ENCODE data around the gene IFI30. TPM values are rescaled to one million over a fixed set of nuclear protein-coding genes. Genes with fewer than 3 reads are reported as not detected.

The IFI30 gene
- total RNA-seq, 1 experiment from 2014 or later, result 23.6 TPM

DNA sequence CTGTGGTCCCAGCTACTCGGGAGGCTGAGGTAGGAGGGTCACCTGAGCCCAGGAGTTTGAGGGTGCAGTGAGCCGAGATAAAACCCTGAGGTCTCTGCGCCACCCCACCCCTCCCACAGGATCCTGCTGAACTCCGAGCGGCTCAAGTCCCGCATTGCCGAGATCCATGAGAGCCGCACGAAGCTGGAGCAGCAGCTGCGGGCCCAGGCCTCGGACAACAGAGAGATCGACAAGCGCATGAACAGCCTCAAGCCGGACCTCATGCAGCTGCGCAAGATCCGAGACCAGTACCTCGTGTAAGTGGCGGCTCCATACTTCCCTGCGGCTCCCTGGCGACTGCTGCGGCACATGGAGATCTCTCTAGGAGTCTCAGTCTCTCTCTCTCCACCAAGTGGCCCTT lies 6.6 kb upstream of the IFI30 start:
- peaks cover under 1 to 2% of the 10 kb centered on the region in 2 experiments; a peak in 1 of 4 replicates for H3K4me1 Mint-ChIP-seq
- Histone ChIP-seq H2BK12ac (ENCODE audit: insufficient read length, low read depth, low read length) (no peak overlapping the region), H2BK15ac (ENCODE audit: low read depth, low read length) (no peak overlapping the region), H3K27me3 (ENCODE audit: insufficient read depth, low read length) (no peaks in the 10 kb centered on the region), H3K27ac (ENCODE audit: insufficient read length, low read depth, low read length) (no peak overlapping the region), H4K20me1 (ENCODE audit: control insufficient read depth, insufficient read depth, insufficient read length) (no peaks in the 10 kb centered on the region), H3T11ph (ENCODE audit: low read length) (no peak overlapping the region), H2BK20ac (ENCODE audit: low read depth, low read length, poor library complexity, severe bottlenecking) (no peak overlapping the region), H4K8ac (replicated peaks; ENCODE audit: insufficient read length, low read depth, low read length) (no peak overlapping the region), H2AK5ac (ENCODE audit: insufficient read length, low read length) (no peak overlapping the region), H3K9me3 (ENCODE audit: control insufficient read depth, low read depth, low read length) (no peaks in the 10 kb centered on the region), H2BK5ac (ENCODE audit: insufficient read length, low read length) (no peak overlapping the region), H3K14ac (ENCODE audit: insufficient read depth, low read length) (no peak overlapping the region), H3K18ac (ENCODE audit: insufficient read length, low read depth, low read length) (no peak overlapping the region), H3K79me1 (ENCODE audit: insufficient read depth, low read depth, low read length, poor library complexity, severe bottlenecking) (no peaks in the 10 kb centered on the region), H3K9ac (ENCODE audit: extremely low read depth, insufficient read length, low read length) (no peak overlapping the region), H3K4me1 (ENCODE audit: insufficient read depth, low read length) (no peaks in the 10 kb centered on the region), H3K23me2 (ENCODE audit: insufficient read length, low read depth, low read length, poor library complexity, severe bottlenecking) (no peaks in the 10 kb centered on the region), H3K79me2 (ENCODE audit: insufficient read depth, low read length) (no peaks in the 10 kb centered on the region), H2AFZ (ENCODE audit: low read length) (no peak overlapping the region), H4K5ac (ENCODE audit: insufficient read length, low read depth, low read length) (no peak overlapping the region), H3K4me2 (ENCODE audit: insufficient read depth, insufficient read length, low read length) (no peak overlapping the region), H3K4ac (ENCODE audit: low read depth, low read length) (no peak overlapping the region), H2BK120ac (ENCODE audit: low read depth, low read length, poor library complexity, severe bottlenecking) (no peak overlapping the region), H3K23ac (ENCODE audit: insufficient read length, low read depth, low read length) (no peak overlapping the region), H4K91ac (ENCODE audit: insufficient read length, low read depth, low read length) (no peak overlapping the region), H3K56ac (ENCODE audit: insufficient read length, low read depth, low read length) (no peak overlapping the region)
- peaks cover 31 to 70% (median 70%) of the 10 kb centered on the region in 3 experiments for H3K36me3 Mint-ChIP-seq (ENCODE audit: insufficient read depth in 1 of 3, low read depth in 3 of 3)
- H3K27ac Mint-ChIP-seq, result no peak overlapping the region
- H3K4me3 Mint-ChIP-seq, result no peak overlapping the region
- WGBS (ENCODE audit: extremely low coverage, insufficient read length, low lambda C conversion rate), result no CpG with 5 or more reads among the region's 21 CpGs
- no peaks in the 10 kb centered on the region for H3K27me3 Mint-ChIP-seq (ENCODE audit: low read depth)
- DNase-seq, result no peak
- H3K9me3 Mint-ChIP-seq, result no peaks in the 10 kb centered on the region
- TF ChIP-seq, protein P1, sequence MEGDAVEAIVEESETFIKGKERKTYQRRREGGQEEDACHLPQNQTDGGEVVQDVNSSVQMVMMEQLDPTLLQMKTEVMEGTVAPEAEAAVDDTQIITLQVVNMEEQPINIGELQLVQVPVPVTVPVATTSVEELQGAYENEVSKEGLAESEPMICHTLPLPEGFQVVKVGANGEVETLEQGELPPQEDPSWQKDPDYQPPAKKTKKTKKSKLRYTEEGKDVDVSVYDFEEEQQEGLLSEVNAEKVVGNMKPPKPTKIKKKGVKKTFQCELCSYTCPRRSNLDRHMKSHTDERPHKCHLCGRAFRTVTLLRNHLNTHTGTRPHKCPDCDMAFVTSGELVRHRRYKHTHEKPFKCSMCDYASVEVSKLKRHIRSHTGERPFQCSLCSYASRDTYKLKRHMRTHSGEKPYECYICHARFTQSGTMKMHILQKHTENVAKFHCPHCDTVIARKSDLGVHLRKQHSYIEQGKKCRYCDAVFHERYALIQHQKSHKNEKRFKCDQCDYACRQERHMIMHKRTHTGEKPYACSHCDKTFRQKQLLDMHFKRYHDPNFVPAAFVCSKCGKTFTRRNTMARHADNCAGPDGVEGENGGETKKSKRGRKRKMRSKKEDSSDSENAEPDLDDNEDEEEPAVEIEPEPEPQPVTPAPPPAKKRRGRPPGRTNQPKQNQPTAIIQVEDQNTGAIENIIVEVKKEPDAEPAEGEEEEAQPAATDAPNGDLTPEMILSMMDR (conservative IDR thresholded peaks at IDR 0.05), result no peak
